Measurements from ENCODE around the gene INTS1.

The INTS1 gene

GRCh38 chr7:1503816-1504775, at the start of gene INTS1:
INTS1 (minus strand) TSS chr7:1504389; CDS start chr7:1503960, 429 bp downstream.
- peak; percentile 95 for DNase-seq

- no peak for DNase-seq
These were observed 49.5 kb upstream of the INTS1 start for GRCh38 chr7:1553512-1554210.

- DNase-seq = no peak
These were observed 48.0 kb upstream of the INTS1 start for GRCh38 chr7:1552200-1552599.

GRCh38 chr7:1550846-1551155, 46.6 kb upstream of the INTS1 start:
- no peak for DNase-seq

- DNase-seq = no peak
These were observed 46.0 kb upstream of the INTS1 start for GRCh38 chr7:1550005-1550845.

- no peak for DNase-seq
These were observed 45.3 kb upstream of the INTS1 start for GRCh38 chr7:1549357-1550004.

- DNase-seq = no peak
These were observed 44.8 kb upstream of the INTS1 start for GRCh38 chr7:1548944-1549343.

- no peak for DNase-seq
These were observed 44.2 kb upstream of the INTS1 start for GRCh38 chr7:1548438-1548831.

- no peak for DNase-seq
These were observed 43.7 kb upstream of the INTS1 start for GRCh38 chr7:1547777-1548437.

GRCh38 chr7:1546909-1547776, 43.0 kb upstream of the INTS1 start:
- no peak for DNase-seq

- no peak for DNase-seq
These were observed 42.2 kb upstream of the INTS1 start for GRCh38 chr7:1546274-1546908.

- no peak for DNase-seq
These were observed 41.4 kb upstream of the INTS1 start for GRCh38 chr7:1545417-1546246.

- no peak for DNase-seq
These were observed 40.8 kb upstream of the INTS1 start for GRCh38 chr7:1544896-1545416.

- no peak for DNase-seq
These were observed 40.1 kb upstream of the INTS1 start for GRCh38 chr7:1544178-1544895.

- no peak for DNase-seq
These were observed 39.6 kb upstream of the INTS1 start for GRCh38 chr7:1543826-1544177.

- no peak for DNase-seq
These were observed 38.9 kb upstream of the INTS1 start for GRCh38 chr7:1542841-1543747.

- DNase-seq = no peak
These were observed 38.1 kb upstream of the INTS1 start for GRCh38 chr7:1542329-1542728.
